ENCODE measurements around the gene OR8D1. TPM values are rescaled to one million over a fixed set of nuclear protein-coding genes. Genes with fewer than 3 reads are reported as not detected.
"Not testable (repeated sequence)": the region's sequence is repeated elsewhere in the genome, so short reads cannot be mapped to it uniquely, and the experiment has no call there.

Gene OR8D1
- polyA plus RNA-seq, 2 of the 4 experiments (the other 2 are of a cell fraction): not detected

GRCh38 chr11:124276081-124276480, 37.7 kb downstream of the OR8D1 start:
- FAIRE-seq (no peak), ATAC-seq (no peak), DNase-seq (ENCODE audit: low read depth in 1 of 2, low spot score in 1 of 2) (no peak)
- H3K27ac ChIP-seq: no peak overlapping the region
- H3K4me2 ChIP-seq: no peak overlapping the region
- TF ChIP-seq EHF (CRISPR knock-in tag; IDR thresholded peaks at IDR 0.05): no peak
- TF ChIP-seq CHD2 (IDR thresholded peaks at IDR 0.05; ENCODE audit: low read length, partially characterized antibody): no peak
- no peak for TF ChIP-seq HOXA7 (CRISPR knock-in tag; IDR thresholded peaks at IDR 0.05)
- TF ChIP-seq HOXB5 (CRISPR knock-in tag; IDR thresholded peaks at IDR 0.05): no peak
- H3K4me3 ChIP-seq: no peak overlapping the region
- WGBS (ENCODE audit: missing lambda C conversion rate): 0% methylated on average over 1 of the region's 1 CpG
- H3K4me1 ChIP-seq: no peaks in the 10 kb centered on the region
- H3K9me3 ChIP-seq: no peaks in the 10 kb centered on the region
- CTCF ChIA-PET: no interaction called here
- POLR2A ChIA-PET: no interaction called here

GRCh38 chr11:124274000-124274399, 39.7 kb downstream of the OR8D1 start:
- no peak overlapping the region for H3K4me3 ChIP-seq
- FAIRE-seq (no peak), DNase-seq (ENCODE audit: low read depth in 1 of 2, low spot score in 1 of 2) (no peak), ATAC-seq (no peak)
- ChIA-PET CTCF (no interaction called here), POLR2A (no interaction called here)
- no peaks in the 10 kb centered on the region for H3K9me3 ChIP-seq
- 38% methylated on average over 2 of the region's 2 CpGs for WGBS (ENCODE audit: missing lambda C conversion rate)
- no peak overlapping the region for H3K27ac ChIP-seq
- H3K4me1 ChIP-seq: no peaks in the 10 kb centered on the region
- no peak for TF ChIP-seq HDAC2 (IDR thresholded peaks at IDR 0.05)
- TF ChIP-seq SMC3 (IDR thresholded peaks at IDR 0.05): no peak
- no peak for TF ChIP-seq POLR2AphosphoS2 (conservative IDR thresholded peaks at IDR 0.05; ENCODE audit: low read length)
- no peak for TF ChIP-seq USF2 (IDR thresholded peaks at IDR 0.05)
- TF ChIP-seq ATOH8 (CRISPR knock-in tag; IDR thresholded peaks at IDR 0.05; ENCODE audit: low read depth): no peak
- TF ChIP-seq FOSB (CRISPR knock-in tag; IDR thresholded peaks at IDR 0.05): no peak
- no peak overlapping the region for H3K4me2 ChIP-seq

- H3K4me2 ChIP-seq; H3K4me1 ChIP-seq; CTCF ChIA-PET; ATAC-seq; H3K9me3 ChIP-seq; H3K4me3 ChIP-seq; DNase-seq (ENCODE audit: low read depth in 1 of 2, low spot score in 1 of 2); POLR2A ChIA-PET; H3K27ac ChIP-seq; FAIRE-seq: not testable (repeated sequence)
- 16% methylated on average over 7 of the region's 7 CpGs for WGBS (ENCODE audit: missing lambda C conversion rate)
Measured at GRCh38 chr11:124270886-124271285, 42.9 kb downstream of the OR8D1 start.

GRCh38 chr11:124265041-124265440, 48.7 kb downstream of the OR8D1 start:
- ATAC-seq; H3K4me1 ChIP-seq; POLR2A ChIA-PET; H3K4me2 ChIP-seq; FAIRE-seq; CTCF ChIA-PET; H3K9me3 ChIP-seq; H3K27ac ChIP-seq; H3K4me3 ChIP-seq; DNase-seq (ENCODE audit: low read depth in 1 of 2, low spot score in 1 of 2): not testable (repeated sequence)
- 24% methylated on average over 4 of the region's 4 CpGs for WGBS (ENCODE audit: missing lambda C conversion rate)

- POLR2A ChIA-PET: no interaction called here
- no peak for DNase-seq (ENCODE audit: low read depth in 1 of 2, low spot score in 1 of 2)
- TF ChIP-seq NR3C1 (IDR thresholded peaks at IDR 0.05) (no peak), CBX8 (IDR thresholded peaks at IDR 0.05) (no peak), REST (IDR thresholded peaks at IDR 0.05) (no peak), KDM5A (IDR thresholded peaks at IDR 0.05) (no peak), CHD4 (IDR thresholded peaks at IDR 0.05; ENCODE audit: borderline replicate concordance) (no peak), MAFK (IDR thresholded peaks at IDR 0.05; ENCODE audit: partially characterized antibody) (no peak), TP53 (CRISPR knock-in tag; IDR thresholded peaks at IDR 0.05) (no peak)
- Histone ChIP-seq H3K4me1 (no peaks in the 10 kb centered on the region), H3K9me3 (no peaks in the 10 kb centered on the region), H3K27ac (no peak within 1 kb of the TSS), H3K4me3 (no peak within 1 kb of the TSS), H3K4me2 (no peak within 1 kb of the TSS)
- CTCF ChIA-PET: no interaction called here
- WGBS (ENCODE audit: missing lambda C conversion rate): 3% methylated on average over 4 of the region's 4 CpGs
- FAIRE-seq: no peak
- no peak for ATAC-seq
Measured at GRCh38 chr11:124256076-124256475, 57.7 kb downstream of the OR8D1 start, which contains the start of gene OR8G5. Gene OR8G5 (plus strand): TSS chr11:124256376. CDS start chr11:124264932, 8,556 bp downstream.
